T-helper 9 cell (primary cell): ENCODE measurements around the gene LASP1NB.
"Not testable (repeated sequence)": the region's sequence is repeated elsewhere in the genome, so short reads cannot be mapped to it uniquely, and the experiment has no call there.

Experiments
- DNase-seq: peaks from one replicate; pipeline ENCODE4 v3.0.0-alpha.2; 2020

Gene LASP1NB

GRCh38 chr17:38970128-38970527, 44.7 kb downstream of the LASP1NB start:
- DNase-seq = no peak

GRCh38 chr17:38970804-38971203, 45.4 kb downstream of the LASP1NB start:
- no peak for DNase-seq

- not testable (repeated sequence) for DNase-seq
Measured at GRCh38 chr17:38976187-38976551, 50.8 kb downstream of the LASP1NB start.

- DNase-seq = no peak
Measured at GRCh38 chr17:38978180-38978579, 52.8 kb downstream of the LASP1NB start.
